Right lobe of liver (tissue), 4 donors: ENCODE data around the gene ZBTB24.

Experiments used
- CTCF ChIP-seq, 4 donors: fragments of 200-600 bp in 3 of 4; fragments of 450-650 bp in 1 of 4; IDR thresholded peaks; one replicate each; pipeline versions ENCODE4 v1.5.1 to v1.8.0; 2016 to 2022; ENCODE audit warnings: antibody characterized with exemption in 4 of 4, mild to moderate bottlenecking in 2 of 4
- POLR2A ChIP-seq: fragments of 450-650 bp; IDR thresholded peaks from one replicate; pipeline ENCODE4 v1.6.1; 2017; ENCODE audit warnings: antibody characterized with exemption, mild to moderate bottlenecking
- donor health status: DM: no; HTN: no; CAD: no.
- donor health status: DM: no; HTN: no; CAD: no.
- donor health status: DM: no; HTN: yes; CAD: no.

GRCh38 chr6:109457562-109457996 is 25.4 kb downstream of the ZBTB24 start:
- TF ChIP-seq POLR2A (no peak), CTCF (IDR thresholded peaks at IDR 0.05) (no peak)
